ENCODE data around the gene PNKP.

PNKP gene

DNA sequence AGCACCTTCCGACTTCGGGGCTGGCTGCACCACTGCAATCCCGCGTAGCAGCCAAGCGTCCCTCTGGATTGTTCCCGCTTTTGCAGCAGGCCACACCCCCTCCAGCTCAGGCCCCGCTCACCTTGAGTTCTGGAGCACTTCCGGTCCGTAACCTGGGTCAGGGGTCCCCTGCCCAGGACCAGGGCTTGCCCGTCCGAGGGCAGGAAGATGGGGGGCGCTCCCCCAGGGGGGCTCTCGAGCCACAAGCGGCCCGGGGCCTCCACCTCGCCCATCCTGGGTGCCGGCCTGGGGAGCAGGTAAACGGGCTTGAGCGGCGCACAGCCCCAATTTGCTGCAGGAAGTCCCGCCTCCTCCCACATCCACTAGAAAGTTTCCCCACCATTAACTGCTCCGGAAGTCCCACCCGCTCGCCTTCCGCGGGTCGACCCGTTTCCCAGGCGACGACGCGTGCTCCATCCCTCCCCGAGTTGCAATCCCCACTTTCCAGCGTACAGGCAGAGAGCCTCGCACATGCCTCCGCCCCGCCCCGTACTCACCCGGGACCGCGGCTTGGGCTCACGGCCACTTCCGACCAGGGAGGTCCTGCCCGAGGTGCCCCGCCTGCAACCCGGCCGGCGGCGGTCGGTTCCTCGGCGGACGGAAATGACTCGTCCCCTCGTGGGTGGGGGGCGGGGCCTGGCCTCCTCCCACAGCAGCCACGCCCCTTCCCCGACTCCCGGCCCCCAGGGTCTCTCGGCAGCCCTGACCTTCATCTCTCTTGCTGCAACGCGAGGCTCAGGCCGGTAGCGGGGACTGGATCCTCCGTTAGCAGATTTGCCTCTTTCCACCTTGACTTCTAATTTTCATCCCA lies at the start of gene PNKP:
TSS of gene PNKP (minus strand) at position 644 of the 850 bp plus-strand sequence. CDS start at position 272, 372 bp downstream.
- peak; percentile 46 to 91 for DNase-seq (ENCODE audit: low read depth in 2 of 2)

DNA sequence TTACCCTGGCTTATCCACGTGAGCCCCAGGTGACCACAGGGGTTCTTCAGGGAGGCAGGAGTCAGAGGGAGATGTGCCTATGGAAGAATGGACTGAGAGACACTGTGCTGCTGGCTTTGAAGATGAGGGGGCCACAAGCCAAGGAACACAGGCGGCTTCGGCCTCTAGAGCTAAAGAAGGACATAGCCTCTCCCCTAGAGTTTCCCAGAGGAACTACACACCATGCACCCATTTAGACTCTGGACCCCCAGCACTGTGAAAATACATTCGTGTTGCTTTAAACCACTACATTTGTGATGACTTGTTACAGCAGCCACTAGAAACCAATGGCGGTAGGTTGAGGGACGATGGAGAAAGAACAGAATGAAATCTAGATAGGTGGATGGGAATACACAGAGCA lies 47.9 kb upstream of the PNKP start:
- DNase-seq (ENCODE audit: low read depth in 2 of 2) = no peak

DNA sequence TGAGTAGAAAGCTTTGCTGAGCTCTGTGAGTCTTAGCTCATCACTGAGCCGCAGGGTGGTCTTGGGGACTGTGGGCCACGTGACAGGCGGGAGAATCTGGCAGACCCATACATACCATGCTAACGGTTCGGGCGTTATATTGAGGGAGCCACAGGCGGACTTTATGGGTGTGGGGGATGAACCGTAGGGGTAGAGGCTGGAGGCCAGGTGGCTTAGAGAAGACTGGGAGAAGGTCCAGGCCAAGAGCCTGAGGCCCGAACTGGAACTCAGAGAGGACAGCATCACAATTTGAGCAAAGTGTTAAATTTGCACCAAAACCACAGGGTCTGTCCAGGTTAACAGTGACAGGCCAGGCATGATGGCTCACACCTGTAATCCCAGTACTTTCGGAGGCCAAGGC lies 46.3 kb upstream of the PNKP start:
- DNase-seq (ENCODE audit: low read depth in 2 of 2) = no peak

DNA sequence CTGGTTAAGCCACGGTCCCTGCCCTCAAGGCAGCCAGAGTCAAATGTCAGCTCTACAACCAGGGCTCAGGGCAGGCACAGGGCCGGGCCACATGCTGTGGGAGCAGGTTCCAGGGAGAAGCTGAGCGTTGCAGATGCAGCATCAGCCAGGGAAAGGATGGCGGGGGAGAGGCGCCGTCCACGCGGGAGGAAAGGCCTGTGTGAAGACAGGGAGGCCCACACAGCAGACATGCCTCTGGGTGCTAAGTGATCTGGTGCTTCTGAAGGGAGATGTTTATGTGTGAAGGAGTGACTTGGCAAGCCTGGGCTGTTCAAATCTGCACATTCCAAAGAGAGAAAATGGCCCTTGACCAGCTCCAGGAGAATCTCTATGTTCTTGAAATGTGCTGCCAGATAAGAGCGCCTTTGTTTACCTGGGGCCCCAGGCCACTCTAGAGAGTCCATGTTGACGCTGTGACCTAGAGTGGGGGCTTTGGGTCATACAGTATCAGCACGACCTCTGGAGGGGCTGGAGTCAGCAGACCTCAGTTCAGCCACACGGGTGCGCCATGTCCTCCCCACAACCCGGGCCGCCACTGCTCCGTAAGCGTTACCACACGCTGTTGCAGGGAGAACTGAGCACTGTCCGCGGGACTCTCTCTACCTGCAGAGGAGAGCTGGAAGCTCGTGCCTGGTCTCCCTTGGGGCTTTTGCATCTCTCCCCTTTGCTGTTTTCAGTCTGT lies 45.7 kb upstream of the PNKP start:
- no peak for DNase-seq (ENCODE audit: low read depth in 2 of 2)

DNA sequence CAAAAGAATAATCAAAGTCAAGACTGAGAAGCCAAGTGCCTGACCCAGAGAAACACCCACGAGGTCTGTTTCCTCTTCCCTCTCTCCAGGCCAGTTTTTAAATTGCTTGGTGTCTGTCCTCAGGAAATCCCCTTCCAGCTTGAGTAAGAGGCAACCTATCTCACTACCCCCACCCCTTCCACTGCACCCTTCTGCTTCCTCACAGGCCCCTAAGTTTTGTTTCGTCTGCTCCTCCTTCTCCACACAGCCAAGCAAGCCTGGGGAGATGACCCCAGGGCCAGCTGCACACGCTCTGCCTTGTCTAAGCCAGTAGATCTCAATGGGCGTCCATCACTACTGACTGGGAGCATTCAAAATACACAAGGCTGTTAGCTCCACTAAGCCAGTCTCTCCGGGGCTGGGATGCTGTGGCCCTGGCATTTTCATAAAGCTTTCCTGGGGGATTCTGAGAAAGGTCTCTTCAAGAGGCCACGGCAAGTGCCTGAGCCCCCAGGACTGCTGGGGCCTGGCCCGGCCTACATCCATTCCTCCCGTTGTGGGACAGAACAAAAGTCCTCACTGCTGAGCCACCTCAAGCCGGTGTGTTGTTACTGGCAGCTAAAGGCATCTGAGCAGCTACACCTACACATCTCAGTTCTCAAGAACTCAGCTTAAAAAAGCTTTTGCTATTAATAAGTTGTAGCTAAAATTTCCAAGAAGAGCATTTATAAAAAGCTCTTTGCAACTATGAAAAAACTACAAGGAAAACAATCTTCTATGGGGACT lies 44.2 kb upstream of the PNKP start:
- DNase-seq (ENCODE audit: low read depth in 2 of 2) = no peak

DNA sequence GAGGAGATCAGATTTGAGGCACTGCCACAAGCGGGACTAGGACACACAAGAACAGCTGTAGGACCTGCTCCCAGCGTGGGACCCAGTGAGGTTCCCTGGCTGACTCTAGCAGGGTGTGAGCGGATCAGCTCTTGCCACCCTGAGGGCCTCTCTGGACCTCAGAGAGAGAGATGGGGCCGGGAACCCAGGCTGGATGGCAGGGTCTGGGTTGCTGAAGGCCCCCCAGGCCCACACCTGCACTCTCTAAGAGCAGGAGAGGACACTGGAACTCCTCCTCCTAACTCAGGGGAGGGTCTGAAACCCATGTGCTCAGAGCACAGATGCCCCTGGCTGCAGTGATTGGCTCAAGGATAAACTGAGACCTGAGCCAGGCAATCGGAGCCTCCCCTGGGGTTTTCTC lies 42.8 kb upstream of the PNKP start:
- DNase-seq (ENCODE audit: low read depth in 2 of 2) = no peak

DNA sequence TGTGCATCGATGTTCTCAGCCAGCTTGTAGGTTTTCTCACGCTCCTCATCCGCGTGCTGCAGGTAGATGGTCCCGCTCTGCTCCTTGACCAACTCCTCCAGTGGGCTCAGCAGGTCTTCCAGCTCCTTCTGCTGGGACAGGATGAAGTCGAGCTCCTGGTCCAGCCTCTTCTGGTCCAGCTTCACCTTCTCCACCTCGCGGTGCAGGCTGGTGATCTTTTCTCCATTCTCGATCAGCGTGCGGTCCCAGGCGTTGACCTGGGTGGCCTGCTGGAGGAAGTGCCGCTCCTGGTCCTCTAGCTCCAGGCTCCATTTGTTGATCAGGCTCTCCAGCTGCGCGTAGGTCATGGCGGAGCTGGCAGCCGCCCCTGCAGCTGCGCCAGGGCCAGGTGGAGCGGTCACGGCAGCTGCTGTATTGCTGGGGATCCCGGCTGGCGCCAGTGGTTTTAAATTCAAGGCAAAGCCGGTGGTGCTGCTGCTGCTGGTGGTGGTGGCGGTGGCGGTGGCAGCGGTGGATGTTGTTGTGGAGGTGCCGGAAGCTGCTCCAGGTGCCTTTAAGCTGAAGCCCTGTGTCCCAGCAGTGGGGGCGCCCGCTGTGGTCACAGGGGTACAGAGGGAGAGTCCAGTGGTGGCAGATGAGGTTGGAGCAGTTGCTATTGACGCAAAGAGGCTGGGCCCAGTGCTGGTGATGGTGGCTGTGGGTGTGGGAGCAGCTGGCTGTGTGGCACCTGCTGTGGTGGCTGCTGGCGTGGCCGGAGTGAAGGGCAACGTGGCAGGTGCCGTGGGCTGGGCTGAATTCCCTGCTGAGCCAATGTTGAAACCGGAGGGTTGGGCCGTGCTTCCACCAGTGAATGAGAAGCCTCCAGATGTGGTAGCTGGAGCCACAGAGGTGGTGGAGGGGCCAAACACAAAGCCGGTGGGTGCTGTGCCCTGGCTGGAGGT lies 41.4 kb upstream of the PNKP start:
- no peak for DNase-seq (ENCODE audit: low read depth in 2 of 2)

DNA sequence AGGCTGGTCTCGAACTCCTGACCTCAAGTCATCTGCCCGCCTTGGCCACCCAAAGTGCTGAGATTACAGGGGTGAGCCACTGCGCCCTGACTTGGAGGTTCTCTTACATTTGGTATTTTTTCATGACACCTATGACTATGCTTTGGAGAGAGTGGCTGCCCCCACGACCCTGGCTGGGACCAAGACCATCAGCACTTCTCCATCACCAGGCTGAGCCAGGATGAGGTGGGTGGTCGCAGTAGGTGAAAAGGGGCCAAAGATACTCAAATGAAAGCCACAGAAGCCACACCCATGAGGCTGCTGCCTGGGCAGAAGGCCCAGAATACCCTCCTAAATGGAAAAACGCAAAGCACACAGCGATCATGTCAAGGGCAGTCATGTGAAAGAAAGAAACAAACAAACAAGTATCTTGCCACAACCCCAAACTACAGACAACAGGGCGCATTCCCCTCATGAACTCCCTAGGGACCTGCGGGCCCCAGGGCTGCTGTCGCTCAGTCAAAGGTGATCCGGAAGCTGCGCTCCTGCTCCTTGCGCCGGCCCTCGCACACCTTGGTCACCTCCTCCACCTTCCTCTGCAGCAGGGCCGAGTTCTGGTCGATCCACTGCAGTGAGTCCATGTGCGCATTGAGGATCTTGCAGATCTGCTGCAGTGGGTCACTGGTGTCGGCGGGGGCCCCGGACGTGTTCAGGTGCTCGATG lies 40.5 kb upstream of the PNKP start:
- DNase-seq (ENCODE audit: low read depth in 2 of 2) = no peak

DNA sequence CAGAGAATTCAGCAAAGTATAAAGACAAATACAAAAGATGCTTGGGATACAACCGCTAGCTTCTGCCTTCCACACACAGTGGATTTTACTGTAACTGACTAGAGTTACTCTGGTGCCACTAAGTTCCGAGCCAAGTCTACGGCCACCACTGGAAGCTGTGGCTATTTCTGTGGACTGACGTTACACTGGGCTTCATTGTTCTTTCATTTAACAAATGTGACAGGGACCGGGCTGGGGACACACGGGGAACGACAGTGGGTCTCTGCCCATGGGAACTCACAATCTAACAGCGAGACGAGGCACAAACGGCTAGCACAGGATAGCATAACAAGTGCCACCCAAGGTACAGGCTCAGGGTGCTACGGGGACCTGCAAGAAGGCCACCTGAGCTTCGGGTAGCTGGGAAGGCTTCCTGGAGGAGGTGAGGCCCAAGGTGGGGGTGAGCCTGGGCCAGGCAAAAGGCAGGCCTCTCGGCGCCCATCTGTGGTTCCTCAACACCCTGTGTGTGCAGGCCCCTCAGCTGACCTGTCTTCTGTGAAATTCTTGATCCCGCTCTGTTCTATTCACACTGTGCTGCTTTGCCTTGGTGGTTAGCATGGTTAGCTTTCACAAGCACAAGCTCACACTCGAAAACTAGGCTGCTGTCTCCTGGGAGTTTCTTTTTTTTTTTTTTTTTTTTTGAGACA lies 39.6 kb upstream of the PNKP start:
- DNase-seq (ENCODE audit: low read depth in 2 of 2) = no peak

DNA sequence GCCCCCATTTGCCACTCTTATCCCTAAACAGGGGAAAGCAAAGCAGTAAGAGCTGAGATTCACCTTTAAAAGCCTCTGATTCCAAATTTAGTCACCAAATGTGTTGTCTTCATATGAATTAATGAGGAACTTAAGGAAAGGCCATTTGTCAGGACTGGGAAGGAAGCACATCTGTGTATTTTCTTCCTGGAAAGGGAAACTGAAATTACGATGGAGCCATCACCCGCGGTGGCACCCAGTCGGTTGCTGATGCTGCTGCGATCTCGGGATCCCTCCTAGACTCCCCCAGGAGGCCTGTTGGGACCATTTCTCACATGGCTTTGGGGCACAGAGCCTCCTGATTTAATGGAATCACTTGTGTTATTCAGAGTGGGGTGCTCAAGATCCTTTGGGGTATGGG lies 36.8 kb upstream of the PNKP start:
- no peak for DNase-seq (ENCODE audit: low read depth in 2 of 2)

DNA sequence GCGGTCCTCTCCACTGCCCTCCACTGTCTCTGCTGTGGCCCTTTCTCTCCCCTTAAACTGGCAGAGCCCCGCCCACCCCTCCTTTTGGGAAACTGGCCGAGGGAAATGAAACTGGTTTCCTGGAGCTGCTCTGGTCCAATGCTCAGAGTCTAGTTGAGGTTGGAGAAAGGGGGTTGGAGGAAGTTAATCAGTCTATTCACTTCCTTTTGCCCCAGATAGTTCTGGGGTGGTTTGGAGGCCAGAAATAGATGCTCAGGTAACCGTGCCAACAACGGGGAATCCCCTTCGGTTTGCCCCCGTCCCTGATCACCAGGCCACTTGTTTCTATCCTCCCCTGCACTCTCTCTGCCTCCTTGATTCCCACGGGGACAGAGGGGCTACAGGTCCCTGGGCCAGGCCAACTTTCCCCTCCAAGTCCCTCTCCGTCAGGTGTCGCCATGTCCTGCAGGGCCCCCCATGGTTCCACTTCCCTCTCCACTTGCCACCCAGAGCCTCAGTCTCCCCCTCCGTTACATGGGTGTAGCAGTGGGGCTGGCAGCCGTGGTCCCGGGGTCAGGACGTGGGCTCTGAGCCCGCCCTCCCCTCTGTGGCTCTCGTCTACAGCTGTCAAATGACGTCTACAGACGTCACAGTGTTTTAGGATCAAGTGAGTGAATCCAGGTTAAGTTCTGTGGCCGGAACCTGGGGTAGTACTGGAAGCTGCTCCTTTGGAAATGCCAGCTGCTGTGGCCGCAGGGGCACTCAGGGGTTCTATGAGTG lies 29.7 kb upstream of the PNKP start, which contains the start of gene IL4I1:
TSS of gene IL4I1 (minus strand) at position 25 of the 759 bp plus-strand sequence. CDS start 727 bp downstream, outside the sequence.
- peak; percentile 30 to 36 for DNase-seq (ENCODE audit: low read depth in 2 of 2)

DNA sequence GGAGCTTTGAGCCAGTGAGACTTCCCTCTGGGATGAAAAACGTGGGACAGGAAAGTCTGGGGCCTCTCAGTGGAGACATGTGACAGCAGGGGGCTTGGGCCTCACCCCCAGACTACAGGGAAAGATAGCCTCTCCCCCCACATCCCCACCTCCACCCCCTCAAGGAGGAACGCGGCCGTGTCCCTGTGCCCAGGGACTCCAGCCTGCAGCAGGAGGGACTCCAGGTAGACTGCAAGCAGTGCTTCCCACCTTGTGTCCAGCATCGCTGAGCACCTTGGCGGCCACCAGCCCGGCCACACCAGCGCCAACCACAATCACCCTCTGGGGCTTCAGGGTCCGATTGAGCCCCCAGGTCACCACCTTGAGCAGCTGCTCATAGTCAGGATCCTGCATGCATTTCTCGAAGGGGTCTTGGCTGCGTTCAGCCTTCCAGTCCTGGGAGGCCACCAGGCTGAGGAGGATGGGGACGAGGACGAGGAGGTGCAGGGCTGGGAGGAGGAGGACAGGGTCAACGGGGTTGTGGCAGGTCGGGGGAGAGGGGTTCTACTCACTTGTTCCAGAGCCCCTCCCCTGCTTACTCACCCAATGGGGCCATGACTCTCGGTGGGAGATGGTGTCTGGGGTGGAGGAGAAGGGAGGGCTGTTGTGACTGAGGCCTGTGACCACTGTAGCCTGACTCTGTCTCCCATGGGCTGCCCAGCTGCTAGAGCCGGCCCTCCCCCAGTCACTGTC lies 28.4 kb upstream of the PNKP start:
- no peak for DNase-seq (ENCODE audit: low read depth in 2 of 2)

DNA sequence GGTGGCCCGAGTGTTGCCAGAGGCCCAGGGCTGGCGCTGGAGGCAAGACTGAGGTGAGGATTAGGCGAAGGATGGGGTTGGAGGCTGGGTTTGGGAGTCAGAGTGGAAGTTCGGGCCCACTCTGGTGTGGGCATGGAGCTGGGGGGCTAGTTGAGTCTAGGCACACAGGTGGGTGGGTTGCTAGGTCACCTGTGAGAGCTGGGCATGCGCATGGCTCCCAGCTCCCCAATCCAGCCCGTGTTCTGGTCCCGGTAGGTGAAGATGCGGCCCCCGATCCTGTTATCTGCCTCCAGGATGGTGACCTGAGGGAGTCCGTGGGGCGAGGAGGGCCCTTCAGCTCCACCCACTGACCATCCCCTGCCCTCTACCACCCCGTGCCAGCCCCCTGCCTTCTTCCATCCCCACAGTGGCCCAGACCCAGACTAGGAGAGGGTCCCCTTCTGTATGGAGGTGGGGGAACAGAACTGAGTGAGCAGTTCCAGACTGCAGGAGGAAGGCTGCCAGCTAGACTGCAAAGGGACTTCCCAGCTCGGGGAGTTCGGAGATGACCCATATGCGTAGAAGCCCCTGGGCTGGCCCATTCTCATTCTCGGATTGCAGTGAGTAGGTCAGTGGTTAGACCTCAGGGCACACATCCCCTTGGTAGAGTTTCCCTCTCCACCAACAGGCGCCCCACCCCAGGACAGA lies 27.6 kb upstream of the PNKP start:
- no peak for DNase-seq (ENCODE audit: low read depth in 2 of 2)

DNA sequence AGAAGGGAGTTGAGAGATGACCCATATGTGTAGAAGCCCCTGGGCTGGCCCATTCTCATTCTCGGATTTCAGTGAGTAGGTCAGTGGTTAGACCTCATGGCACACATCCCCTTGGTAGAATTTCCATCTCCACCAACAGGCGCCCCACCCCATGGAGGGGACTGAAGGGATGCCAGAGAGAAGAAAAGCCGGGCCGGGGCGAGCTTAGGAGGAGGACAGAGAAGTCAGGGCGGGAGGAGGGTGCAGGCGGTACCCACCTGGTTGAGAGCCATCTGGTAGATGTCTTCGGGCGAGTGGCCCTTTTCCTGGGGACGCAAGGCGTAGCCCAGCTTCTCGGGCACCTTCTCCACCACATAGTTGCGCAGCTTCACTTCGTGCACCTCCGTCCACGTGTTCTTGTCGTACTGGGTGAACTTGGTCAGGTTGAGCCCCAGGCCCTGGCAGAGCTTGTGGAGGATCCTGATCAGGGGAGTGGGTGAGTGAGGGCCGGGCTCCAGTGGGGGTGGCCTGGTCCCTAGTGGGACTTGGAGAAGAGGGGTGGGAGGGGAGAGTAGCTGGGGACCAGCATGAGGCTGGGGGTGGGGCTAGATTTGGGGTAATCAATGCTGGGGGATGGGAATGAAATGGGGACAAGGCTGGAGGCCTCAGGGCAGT lies 26.8 kb upstream of the PNKP start:
- no peak for DNase-seq (ENCODE audit: low read depth in 2 of 2)

DNA sequence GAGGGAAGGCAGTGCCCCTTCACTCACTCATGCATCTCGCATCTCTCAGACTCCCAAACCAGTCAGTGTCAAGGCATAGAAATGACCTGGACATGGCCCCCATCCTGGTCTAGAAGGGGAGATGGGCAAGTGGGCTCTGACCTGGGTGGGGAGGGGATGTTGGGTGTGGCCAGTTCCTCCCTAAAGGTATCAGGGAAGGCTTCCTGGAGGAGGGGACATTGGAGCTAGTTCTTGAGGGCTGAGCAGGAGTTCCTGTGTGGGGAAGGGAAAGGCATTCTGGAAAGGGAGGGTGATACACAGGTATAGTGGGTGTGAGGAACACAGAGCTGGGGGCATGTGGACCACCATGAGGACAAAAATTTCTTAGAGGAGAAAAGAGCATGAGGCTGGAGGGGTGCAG lies 25.3 kb upstream of the PNKP start:
- DNase-seq (ENCODE audit: low read depth in 2 of 2) = no peak

DNA sequence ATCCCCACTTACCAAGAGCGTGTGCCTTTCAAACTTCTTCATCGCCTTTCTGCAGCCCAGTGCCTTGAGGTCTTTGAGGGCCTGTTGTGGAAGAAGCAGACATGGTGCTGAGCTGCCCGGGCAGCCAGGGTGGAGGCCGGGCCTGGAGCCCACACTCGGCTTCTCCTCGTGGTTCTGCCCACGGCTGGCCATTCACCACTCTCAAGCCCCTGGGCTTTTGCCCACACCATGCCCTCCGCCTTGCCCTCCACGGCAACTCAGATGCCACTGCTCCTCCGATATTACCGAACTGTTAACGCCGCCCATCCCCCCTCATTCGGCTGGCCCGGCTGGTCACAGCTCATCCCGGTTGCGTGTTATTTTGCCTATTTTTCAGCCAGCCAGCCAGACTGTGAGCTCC lies 24.0 kb upstream of the PNKP start:
- no peak for DNase-seq (ENCODE audit: low read depth in 2 of 2)
